D721Med (cell line): Measurements from ENCODE around the gene ENOX1.

Experiments used
- DNase-seq: peaks from one replicate; pipeline ENCODE4 v3.0.0; 2011; ENCODE audit warnings: low spot score; ENCODE audit not compliant: insufficient read length
- FAIRE-seq: peaks from 2 replicates; lab custom pipeline; 2011; peaks lifted over from hg19 to GRCh38; lab: Jason Lieb, UNC
- CTCF ChIP-seq: IDR thresholded peaks from 2 replicates; pipeline ENCODE4 v1.5.1; 2012; ENCODE audit warnings: mild to moderate bottlenecking, control low read depth; ENCODE audit not compliant: insufficient read depth; ENCODE audit errors: missing control alignments

The ENOX1 gene

GRCh38 chr13:43522788-43523187 lies 264.0 kb downstream of the ENOX1 start:
- DNase-seq (no peak), FAIRE-seq (no peak)
- TF ChIP-seq CTCF: no peak

- no peak for TF ChIP-seq CTCF
- no peak for DNase-seq
- FAIRE-seq: no peak
These were observed 266.4 kb downstream of the ENOX1 start for GRCh38 chr13:43520351-43520750.

- DNase-seq (no peak), FAIRE-seq (no peak)
- TF ChIP-seq CTCF: no peak
These were observed 267.9 kb downstream of the ENOX1 start for GRCh38 chr13:43518833-43519232.

- DNase-seq (no peak), FAIRE-seq (no peak)
- no peak for TF ChIP-seq CTCF
These were observed 270.4 kb downstream of the ENOX1 start for GRCh38 chr13:43516401-43516833.

GRCh38 chr13:43515531-43515930 lies 271.2 kb downstream of the ENOX1 start:
- FAIRE-seq: no peak
- no peak for TF ChIP-seq CTCF
- DNase-seq: no peak

- FAIRE-seq (no peak), DNase-seq (no peak)
- TF ChIP-seq CTCF: no peak
These were observed 272.5 kb downstream of the ENOX1 start for GRCh38 chr13:43514311-43514710.

GRCh38 chr13:43512221-43512620 lies 274.6 kb downstream of the ENOX1 start:
- no peak for TF ChIP-seq CTCF
- FAIRE-seq: no peak
- DNase-seq: no peak
